B cell (primary cell): Measurements from ENCODE around the gene ZDHHC11. TPM values are rescaled to one million over a fixed set of nuclear protein-coding genes. Genes with fewer than 3 reads are reported as not detected.

Source experiments
- ATAC-seq: fragments of 200-7000 bp; cut with Tn5 transposase; one replicate; pipeline ENCODE4 v1.10.0; 2021; ENCODE audit warnings: low read depth, mild to moderate bottlenecking, moderate number of reproducible peaks, moderate library complexity
- CTCF ChIA-PET: fragments of 350-600 bp; sonication (Branson Sonifier 250); formaldehyde crosslinking; loops from one replicate; lab custom pipeline; 2021; ENCODE audit warnings: antibody characterized with exemption, inconsistent platforms; lab: Charles Lee
- POLR2A ChIA-PET: fragments of 350-600 bp; sonication (Branson Sonifier 250); formaldehyde crosslinking; loops from one replicate; lab custom pipeline; 2021; ENCODE audit warnings: antibody characterized with exemption; lab: Charles Lee
- DNase-seq: peaks from one replicate; pipeline ENCODE4 v3.0.0; 2013
- H2AFZ ChIP-seq: 2 replicates; pipeline ENCODE4 v1.6.1; 2012; ENCODE audit warnings: mild to moderate bottlenecking, low read depth, low read length; ENCODE audit not compliant: insufficient read depth, poor library complexity, severe bottlenecking
- H3K27ac ChIP-seq, 2 donors: 1 replicate in 1 of 2; 2 replicates in 1 of 2; pipeline ENCODE4 v1.5.1; 2012 to 2013; ENCODE audit warnings: low read length in 2 of 2, mild to moderate bottlenecking in 2 of 2, moderate library complexity in 1 of 2
- H3K27me3 ChIP-seq, 4 experiments: fragments of 200-600 bp in 1 of 4; sonication (generic) in 1 of 4; replicated peaks in 1 of 4; 1 replicate in 2 of 4; 2 replicates in 2 of 4; pipeline versions ENCODE4 v1.6.1 to v1.7.0; 2013 to 2016; ENCODE audit warnings: low read length in 3 of 4, mild to moderate bottlenecking in 2 of 4, mixed read lengths in 1 of 4, moderate library complexity in 1 of 4; ENCODE audit not compliant: insufficient read depth in 4 of 4, control insufficient read depth in 3 of 4; ENCODE audit errors: control extremely low read depth in 1 of 4
- H3K36me3 ChIP-seq, 2 experiments: replicated peaks in 1 of 2; 1 replicate in 1 of 2; 2 replicates in 1 of 2; pipeline versions ENCODE4 v1.6.1 to v1.7.1; 2013; ENCODE audit warnings: low read length in 1 of 2; ENCODE audit not compliant: insufficient read depth in 2 of 2, control insufficient read depth in 1 of 2; ENCODE audit errors: control extremely low read depth in 1 of 2, extremely low read depth in 1 of 2
- H3K4me1 ChIP-seq, 2 donors: fragments of 200-600 bp in 1 of 2; sonication (generic) in 1 of 2; 1 replicate in 1 of 2; 2 replicates in 1 of 2; pipeline versions ENCODE4 v1.5.1 to v1.6.1; 2013 to 2017; ENCODE audit warnings: low read length in 2 of 2; ENCODE audit not compliant: control insufficient read depth in 2 of 2, insufficient read depth in 2 of 2
- H3K4me2 ChIP-seq: replicated peaks from 2 replicates; pipeline ENCODE3; 2012; ENCODE audit warnings: mild to moderate bottlenecking, low read depth, low read length; ENCODE audit not compliant: poor library complexity, severe bottlenecking
- H3K4me3 ChIP-seq, 5 experiments: fragments of 200-600 bp in 1 of 5; sonication (generic) in 1 of 5; 1 replicate in 3 of 5; 2 replicates in 2 of 5; pipeline versions ENCODE4 v1.5.1 to v1.7.0; 2011 to 2016; ENCODE audit warnings: low read length in 4 of 5, mild to moderate bottlenecking in 4 of 5, low read depth in 2 of 5, control low read depth in 1 of 5, moderate library complexity in 1 of 5; ENCODE audit not compliant: insufficient read depth in 1 of 5; ENCODE audit errors: control extremely low read depth in 1 of 5, extremely low read depth in 1 of 5
- H3K79me2 ChIP-seq: fragments of 200-600 bp; sonication (generic); one replicate; pipeline ENCODE4 v1.6.0; 2016; ENCODE audit warnings: low read length; ENCODE audit not compliant: control insufficient read depth, insufficient read depth
- H3K9ac ChIP-seq: fragments of 200-600 bp; sonication (generic); 2 replicates; pipeline ENCODE4 v1.6.1; 2017; ENCODE audit warnings: mild to moderate bottlenecking, low read length, moderate library complexity
- H3K9me3 ChIP-seq, 3 donors: one replicate each; pipeline versions ENCODE4 v1.6.1 to v1.7.1; 2013; ENCODE audit warnings: low read length in 2 of 3; ENCODE audit not compliant: control insufficient read depth in 2 of 3, insufficient read depth in 1 of 3; ENCODE audit errors: control extremely low read depth in 1 of 3
- H4K20me1 ChIP-seq: 2 replicates; pipeline ENCODE4 v1.6.0; 2012; ENCODE audit warnings: mild to moderate bottlenecking, low read length; ENCODE audit not compliant: insufficient read depth, control insufficient read depth, poor library complexity, severe bottlenecking
- H3K27ac Mint-ChIP-seq: one replicate; pipeline ENCODE4 v1.8.0; 2021; ENCODE audit warnings: mixed read lengths
- H3K27me3 Mint-ChIP-seq: one replicate; pipeline ENCODE4 v1.8.0; 2021; ENCODE audit warnings: mixed read lengths
- H3K4me1 Mint-ChIP-seq: one replicate; pipeline ENCODE4 v1.8.0; 2021; ENCODE audit warnings: mixed read lengths
- H3K4me3 Mint-ChIP-seq: one replicate; pipeline ENCODE4 v1.8.0; 2021; ENCODE audit warnings: mixed read lengths
- H3K9me3 Mint-ChIP-seq: one replicate; pipeline ENCODE4 v1.8.0; 2022; ENCODE audit warnings: mixed read lengths; ENCODE audit not compliant: insufficient read depth
- EZH2 ChIP-seq: IDR thresholded peaks from 2 replicates; pipeline ENCODE4 v1.6.1; 2012; ENCODE audit warnings: borderline replicate concordance, low read depth, mild to moderate bottlenecking, moderate library complexity, low read length; ENCODE audit not compliant: insufficient read depth, poor library complexity, severe bottlenecking
- WGBS: methylation state at CpG from one replicate; pipeline ENCODE4 v1.1.5; 2013; ENCODE audit warnings: missing lambda C conversion rate; ENCODE audit not compliant: insufficient coverage; 5-methylcytosine and 5-hydroxymethylcytosine counted together
- intact Hi-C: fragments of 100-400 bp; cut with micrococcal nuclease; formaldehyde crosslinking; loops from one replicate; pipeline ENCODE4 v1.10.0; 2022
- polyA plus RNA-seq: library from polyadenylated mRNA; depleted of rRNA; stranded (reverse); fragments of >200 nt; gene quantifications from 2 replicates; pipeline ENCODE4 v1.2.3, GENCODE V29; 2012
- total RNA-seq, 2 donors: library from RNA; stranded (reverse); fragments of 120-200 nt in 1 of 2; gene quantifications; 1 replicate in 1 of 2; 2 replicates in 1 of 2; pipeline versions ENCODE4 v1.2.3 to v1.2.4, GENCODE V29; 2013 to 2022
- TF ChIP-seq, protein P1 (sequence below): fragments of 200-600 bp; IDR thresholded peaks from one replicate; pipeline ENCODE4 v1.8.0; 2022; ENCODE audit warnings: antibody characterized with exemption, mild to moderate bottlenecking

Gene ZDHHC11
- total and polyA plus RNA-seq, 2 donors (not counting 1 experiment from before 2014, with no cell fraction given), result 0.69 to 3.0 TPM

DNA sequence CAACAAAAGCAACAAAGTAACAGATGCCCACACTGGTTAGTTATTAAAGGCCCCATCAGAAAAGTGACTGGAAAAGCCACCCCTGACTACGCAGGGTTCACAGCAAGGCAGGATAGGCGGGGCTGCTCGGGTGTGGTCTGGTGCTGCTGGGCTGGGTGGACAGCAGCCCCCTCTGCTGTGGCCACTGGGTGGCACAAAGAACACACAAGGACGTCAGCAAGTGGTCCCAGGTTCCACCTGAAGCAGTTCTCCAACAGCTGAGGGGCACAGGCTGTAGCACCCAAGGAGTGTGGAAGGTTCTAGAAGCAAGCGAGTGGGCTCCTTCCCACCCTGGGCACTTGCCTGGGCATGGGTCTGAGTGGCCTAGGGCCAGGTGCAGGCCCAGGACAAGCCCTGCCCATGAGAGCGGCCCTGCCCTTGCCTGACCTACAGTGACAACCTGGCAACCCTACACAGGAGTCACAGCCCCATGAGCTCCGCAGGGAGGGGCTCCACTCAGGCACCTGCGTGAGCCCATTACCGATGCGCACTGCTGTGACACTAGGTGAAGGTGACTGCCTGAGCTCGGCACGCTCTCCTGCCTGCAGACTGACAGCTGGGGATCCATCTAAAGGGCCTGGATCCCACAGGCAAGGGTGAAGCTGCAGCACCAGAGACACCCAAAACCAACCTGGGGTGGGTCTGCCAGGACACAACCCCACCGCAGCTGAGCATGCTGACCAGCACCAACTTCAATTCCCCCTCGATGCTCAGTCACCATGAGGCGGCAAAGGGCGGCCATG lies 33.8 kb upstream of the ZDHHC11 start:
- peaks cover 0 to 9% (median 0%) of the 10 kb centered on the region in 3 donors for H3K9me3 ChIP-seq
- peaks cover 3 to 86% of the 10 kb centered on the region in 2 experiments for H3K36me3 ChIP-seq
- Mint-ChIP-seq H3K4me1 (peaks cover 5% of the 10 kb centered on the region), H3K4me3 (no peak overlapping the region), H3K9me3 (no peaks in the 10 kb centered on the region), H3K27me3 (no peaks in the 10 kb centered on the region), H3K27ac (no peak overlapping the region)
- no peaks in the 10 kb centered on the region for H3K27me3 ChIP-seq
- POLR2A ChIA-PET, result no interaction called here
- no peak overlapping the region for H2AFZ ChIP-seq
- H3K4me1 ChIP-seq, result no peaks in the 10 kb centered on the region
- WGBS, result 97% methylated on average over 16 of the region's 16 CpGs
- H4K20me1 ChIP-seq, result peaks cover 46% of the 10 kb centered on the region
- CTCF ChIA-PET, result no interaction called here
- DNase-seq (no peak), ATAC-seq (no peak)
- no peak overlapping the region for H3K4me3 ChIP-seq
- no peak for TF ChIP-seq EZH2
- TF ChIP-seq, protein P1, sequence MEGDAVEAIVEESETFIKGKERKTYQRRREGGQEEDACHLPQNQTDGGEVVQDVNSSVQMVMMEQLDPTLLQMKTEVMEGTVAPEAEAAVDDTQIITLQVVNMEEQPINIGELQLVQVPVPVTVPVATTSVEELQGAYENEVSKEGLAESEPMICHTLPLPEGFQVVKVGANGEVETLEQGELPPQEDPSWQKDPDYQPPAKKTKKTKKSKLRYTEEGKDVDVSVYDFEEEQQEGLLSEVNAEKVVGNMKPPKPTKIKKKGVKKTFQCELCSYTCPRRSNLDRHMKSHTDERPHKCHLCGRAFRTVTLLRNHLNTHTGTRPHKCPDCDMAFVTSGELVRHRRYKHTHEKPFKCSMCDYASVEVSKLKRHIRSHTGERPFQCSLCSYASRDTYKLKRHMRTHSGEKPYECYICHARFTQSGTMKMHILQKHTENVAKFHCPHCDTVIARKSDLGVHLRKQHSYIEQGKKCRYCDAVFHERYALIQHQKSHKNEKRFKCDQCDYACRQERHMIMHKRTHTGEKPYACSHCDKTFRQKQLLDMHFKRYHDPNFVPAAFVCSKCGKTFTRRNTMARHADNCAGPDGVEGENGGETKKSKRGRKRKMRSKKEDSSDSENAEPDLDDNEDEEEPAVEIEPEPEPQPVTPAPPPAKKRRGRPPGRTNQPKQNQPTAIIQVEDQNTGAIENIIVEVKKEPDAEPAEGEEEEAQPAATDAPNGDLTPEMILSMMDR, result no peak
- no peak overlapping the region for H3K27ac ChIP-seq
- intact Hi-C loops, result no loop called here
- H3K4me2 ChIP-seq, result no peak overlapping the region
- H3K79me2 ChIP-seq, result peaks cover 34% of the 10 kb centered on the region
- no peak overlapping the region for H3K9ac ChIP-seq

- Histone ChIP-seq H4K20me1 (peaks cover 46% of the 10 kb centered on the region), H3K36me3 (peaks cover 3 to 78% of the 10 kb centered on the region in 2 experiments), H3K9me3 (peaks cover 0 to 9% (median 0%) of the 10 kb centered on the region in 3 donors), H3K4me2 (no peak overlapping the region), H3K27me3 (no peaks in the 10 kb centered on the region), H3K4me1 (no peaks in the 10 kb centered on the region), H3K4me3 (no peak overlapping the region), H2AFZ (no peak overlapping the region), H3K9ac (no peak overlapping the region), H3K27ac (no peak overlapping the region), H3K79me2 (peaks cover 31% of the 10 kb centered on the region)
- no peaks in the 10 kb centered on the region for H3K9me3 Mint-ChIP-seq
- CTCF ChIA-PET, result no interaction called here
- no peaks in the 10 kb centered on the region for H3K27me3 Mint-ChIP-seq
- POLR2A ChIA-PET, result no interaction called here
- intact Hi-C loops, result no loop called here
- 95% methylated on average over 28 of the region's 29 CpGs for WGBS
- DNase-seq, result no peak
- no peak overlapping the region for H3K27ac Mint-ChIP-seq
- H3K4me3 Mint-ChIP-seq, result no peak overlapping the region
- H3K4me1 Mint-ChIP-seq, result peaks cover 5% of the 10 kb centered on the region
- TF ChIP-seq EZH2, result no peak
- TF ChIP-seq, protein P1, result no peak
- no peak for ATAC-seq
These were observed 32.8 kb upstream of the ZDHHC11 start for GRCh38 chr5:883475-884181.
